ENCODE data around the gene BCAT1. TPM values are rescaled to one million over a fixed set of nuclear protein-coding genes. Genes with fewer than 3 reads are reported as not detected.

BCAT1 gene
- total and polyA plus RNA-seq, 9 of the 15 experiments (the other 6 are each of a cell fraction or from before 2014, with no cell fraction given), result 38.5 to 157 (median 66.8) TPM

DNA sequence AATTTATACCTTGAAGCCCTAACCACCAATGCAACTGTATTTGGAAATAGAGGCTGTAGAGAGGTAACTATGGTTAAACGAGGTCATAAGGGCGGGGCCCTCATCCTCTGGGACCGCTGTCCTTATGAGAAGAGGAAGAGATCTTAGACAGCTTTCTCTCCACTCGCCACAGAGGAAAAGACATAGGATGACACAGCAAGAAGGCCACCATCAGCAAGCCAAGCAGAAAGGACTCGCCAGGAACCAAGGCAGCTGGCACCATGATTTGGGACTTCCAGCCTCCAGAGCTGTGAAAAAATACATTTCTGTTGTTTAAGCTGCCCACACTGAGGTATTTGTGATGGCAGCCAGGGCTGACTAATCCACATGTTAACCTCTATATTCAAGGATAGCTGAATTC lies 30.4 kb upstream of the BCAT1 start (continued):
- TF ChIP-seq E2F5 (CRISPR knock-in tag; IDR thresholded peaks at IDR 0.05) (no peak), LEF1 (IDR thresholded peaks at IDR 0.05) (no peak), HMG20B (CRISPR knock-in tag; IDR thresholded peaks at IDR 0.05) (no peak), CCNT2 (IDR thresholded peaks at IDR 0.05; ENCODE audit: borderline replicate concordance, extremely low read depth, insufficient read length, low read depth, low read length) (no peak), MAFG (tag; conservative IDR thresholded peaks at IDR 0.05) (peak; percentile 88), U2AF2 (optimal IDR thresholded peaks at IDR 0.05; ENCODE audit: low read depth, low read length) (no peak), DPF2 (IDR thresholded peaks at IDR 0.05) (no peak), NEUROD1 (IDR thresholded peaks at IDR 0.05; ENCODE audit: borderline replicate concordance, low read depth, low read length, partially characterized antibody) (no peak), BACH1 (tag; IDR thresholded peaks at IDR 0.05) (peak; percentile 70), NFE2 (IDR thresholded peaks at IDR 0.05; ENCODE audit: low read depth) (peak; percentile 91), RCOR1 (IDR thresholded peaks at IDR 0.05; ENCODE audit: borderline replicate concordance in 1 of 2, low read depth in 2 of 2, low read length in 2 of 2) (0 out of 4 replicates have a peak, but pooled peaks of 1 of the 2 experiments have one; percentile 19), EWSR1 (IDR thresholded peaks at IDR 0.05; ENCODE audit: borderline replicate concordance, low read depth, partially characterized antibody) (no peak), CTBP1 (IDR thresholded peaks at IDR 0.05; ENCODE audit: borderline replicate concordance) (peak; percentile 75), ZBTB5 (IDR thresholded peaks at IDR 0.05) (no peak)
- TF ChIP-seq, protein P1, sequence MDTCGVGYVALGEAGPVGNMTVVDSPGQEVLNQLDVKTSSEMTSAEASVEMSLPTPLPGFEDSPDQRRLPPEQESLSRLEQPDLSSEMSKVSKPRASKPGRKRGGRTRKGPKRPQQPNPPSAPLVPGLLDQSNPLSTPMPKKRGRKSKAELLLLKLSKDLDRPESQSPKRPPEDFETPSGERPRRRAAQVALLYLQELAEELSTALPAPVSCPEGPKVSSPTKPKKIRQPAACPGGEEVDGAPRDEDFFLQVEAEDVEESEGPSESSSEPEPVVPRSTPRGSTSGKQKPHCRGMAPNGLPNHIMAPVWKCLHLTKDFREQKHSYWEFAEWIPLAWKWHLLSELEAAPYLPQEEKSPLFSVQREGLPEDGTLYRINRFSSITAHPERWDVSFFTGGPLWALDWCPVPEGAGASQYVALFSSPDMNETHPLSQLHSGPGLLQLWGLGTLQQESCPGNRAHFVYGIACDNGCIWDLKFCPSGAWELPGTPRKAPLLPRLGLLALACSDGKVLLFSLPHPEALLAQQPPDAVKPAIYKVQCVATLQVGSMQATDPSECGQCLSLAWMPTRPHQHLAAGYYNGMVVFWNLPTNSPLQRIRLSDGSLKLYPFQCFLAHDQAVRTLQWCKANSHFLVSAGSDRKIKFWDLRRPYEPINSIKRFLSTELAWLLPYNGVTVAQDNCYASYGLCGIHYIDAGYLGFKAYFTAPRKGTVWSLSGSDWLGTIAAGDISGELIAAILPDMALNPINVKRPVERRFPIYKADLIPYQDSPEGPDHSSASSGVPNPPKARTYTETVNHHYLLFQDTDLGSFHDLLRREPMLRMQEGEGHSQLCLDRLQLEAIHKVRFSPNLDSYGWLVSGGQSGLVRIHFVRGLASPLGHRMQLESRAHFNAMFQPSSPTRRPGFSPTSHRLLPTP (IDR thresholded peaks at IDR 0.05; ENCODE audit: borderline replicate concordance, extremely low read depth, insufficient read length), result no peak
- TF ChIP-seq, protein P2, sequence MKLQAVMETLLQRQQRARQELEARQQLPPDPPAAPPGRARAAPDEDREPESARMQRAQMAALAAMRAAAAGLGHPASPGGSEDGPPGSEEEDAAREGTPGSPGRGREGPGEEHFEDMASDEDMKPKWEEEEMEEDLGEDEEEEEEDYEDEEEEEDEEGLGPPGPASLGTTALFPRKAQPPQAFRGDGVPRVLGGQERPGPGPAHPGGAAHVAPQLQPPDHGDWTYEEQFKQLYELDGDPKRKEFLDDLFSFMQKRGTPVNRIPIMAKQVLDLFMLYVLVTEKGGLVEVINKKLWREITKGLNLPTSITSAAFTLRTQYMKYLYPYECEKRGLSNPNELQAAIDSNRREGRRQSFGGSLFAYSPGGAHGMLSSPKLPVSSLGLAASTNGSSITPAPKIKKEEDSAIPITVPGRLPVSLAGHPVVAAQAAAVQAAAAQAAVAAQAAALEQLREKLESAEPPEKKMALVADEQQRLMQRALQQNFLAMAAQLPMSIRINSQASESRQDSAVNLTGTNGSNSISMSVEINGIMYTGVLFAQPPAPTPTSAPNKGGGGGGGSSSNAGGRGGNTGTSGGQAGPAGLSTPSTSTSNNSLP (IDR thresholded peaks at IDR 0.05; ENCODE audit: borderline replicate concordance, low read depth, low read length), result no peak
- TF ChIP-seq, protein P3, sequence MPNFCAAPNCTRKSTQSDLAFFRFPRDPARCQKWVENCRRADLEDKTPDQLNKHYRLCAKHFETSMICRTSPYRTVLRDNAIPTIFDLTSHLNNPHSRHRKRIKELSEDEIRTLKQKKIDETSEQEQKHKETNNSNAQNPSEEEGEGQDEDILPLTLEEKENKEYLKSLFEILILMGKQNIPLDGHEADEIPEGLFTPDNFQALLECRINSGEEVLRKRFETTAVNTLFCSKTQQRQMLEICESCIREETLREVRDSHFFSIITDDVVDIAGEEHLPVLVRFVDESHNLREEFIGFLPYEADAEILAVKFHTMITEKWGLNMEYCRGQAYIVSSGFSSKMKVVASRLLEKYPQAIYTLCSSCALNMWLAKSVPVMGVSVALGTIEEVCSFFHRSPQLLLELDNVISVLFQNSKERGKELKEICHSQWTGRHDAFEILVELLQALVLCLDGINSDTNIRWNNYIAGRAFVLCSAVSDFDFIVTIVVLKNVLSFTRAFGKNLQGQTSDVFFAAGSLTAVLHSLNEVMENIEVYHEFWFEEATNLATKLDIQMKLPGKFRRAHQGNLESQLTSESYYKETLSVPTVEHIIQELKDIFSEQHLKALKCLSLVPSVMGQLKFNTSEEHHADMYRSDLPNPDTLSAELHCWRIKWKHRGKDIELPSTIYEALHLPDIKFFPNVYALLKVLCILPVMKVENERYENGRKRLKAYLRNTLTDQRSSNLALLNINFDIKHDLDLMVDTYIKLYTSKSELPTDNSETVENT (CRISPR knock-in tag; IDR thresholded peaks at IDR 0.05), result no peak
